GM23338 (cell line): ENCODE measurements around the gene PVALB.

ENCODE experiments used
- CREB1 ChIP-seq: fragments of 250-450 bp; sonication (Bioruptor Pico); IDR thresholded peaks from 2 replicates; pipeline ENCODE4 v1.5.0; 2020; ENCODE audit warnings: low read depth, mild to moderate bottlenecking, moderate library complexity
- EZH2 ChIP-seq: fragments of 200-600 bp; sonication (generic); IDR thresholded peaks from one replicate; pipeline ENCODE4 v1.8.0; 2017; ENCODE audit warnings: antibody characterized with exemption, mild to moderate bottlenecking, low read depth; ENCODE audit not compliant: unreplicated experiment
- EZH2phosphoT487 ChIP-seq: fragments of 200-600 bp; sonication (generic); IDR thresholded peaks from one replicate; pipeline ENCODE4 v1.8.1; 2018; ENCODE audit warnings: antibody characterized with exemption; ENCODE audit not compliant: unreplicated experiment
- POLR2AphosphoS5 ChIP-seq: IDR thresholded peaks from 2 replicates; pipeline ENCODE4 v1.6.1; 2016; ENCODE audit warnings: antibody characterized with exemption, low read depth
- TF ChIP-seq, protein P1 (sequence below), 2 experiments: fragments of 200-600 bp in 1 of 2; sonication (generic) in 1 of 2; conservative IDR thresholded peaks; 2 replicates each; pipeline versions ENCODE4 v1.5.1 to v1.6.1; 2016 to 2017; ENCODE audit warnings: antibody characterized with exemption in 2 of 2, low read depth in 2 of 2, mild to moderate bottlenecking in 2 of 2, moderate library complexity in 1 of 2
- TF ChIP-seq, protein P2 (sequence below): IDR thresholded peaks from 2 replicates; pipeline ENCODE4 v1.6.1; 2016; ENCODE audit warnings: antibody characterized with exemption
- TF ChIP-seq, protein P3 (sequence below): IDR thresholded peaks from one replicate; pipeline ENCODE4 v1.6.1; 2018; ENCODE audit warnings: antibody characterized with exemption; ENCODE audit not compliant: unreplicated experiment

DNA sequence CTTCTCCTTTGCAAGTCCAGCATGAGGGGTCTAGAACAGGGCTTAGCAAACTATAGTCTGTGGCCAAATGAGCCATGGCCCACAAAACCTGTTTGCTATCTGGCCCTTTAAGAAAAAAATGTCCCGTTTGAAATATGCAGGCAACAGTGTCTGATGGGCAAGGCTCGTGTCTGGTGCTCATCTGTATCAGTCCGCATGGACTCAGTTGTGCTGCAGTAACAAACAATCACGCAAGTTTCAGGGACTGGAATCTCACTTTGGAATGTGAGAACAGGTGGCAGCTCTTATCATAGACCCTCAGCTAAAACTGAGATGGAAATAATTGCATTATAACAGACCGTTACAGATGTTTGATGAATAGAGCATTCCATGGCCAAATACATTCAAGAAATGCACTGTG, 19.1 kb upstream of the PVALB start:
- TF ChIP-seq, protein P1, sequence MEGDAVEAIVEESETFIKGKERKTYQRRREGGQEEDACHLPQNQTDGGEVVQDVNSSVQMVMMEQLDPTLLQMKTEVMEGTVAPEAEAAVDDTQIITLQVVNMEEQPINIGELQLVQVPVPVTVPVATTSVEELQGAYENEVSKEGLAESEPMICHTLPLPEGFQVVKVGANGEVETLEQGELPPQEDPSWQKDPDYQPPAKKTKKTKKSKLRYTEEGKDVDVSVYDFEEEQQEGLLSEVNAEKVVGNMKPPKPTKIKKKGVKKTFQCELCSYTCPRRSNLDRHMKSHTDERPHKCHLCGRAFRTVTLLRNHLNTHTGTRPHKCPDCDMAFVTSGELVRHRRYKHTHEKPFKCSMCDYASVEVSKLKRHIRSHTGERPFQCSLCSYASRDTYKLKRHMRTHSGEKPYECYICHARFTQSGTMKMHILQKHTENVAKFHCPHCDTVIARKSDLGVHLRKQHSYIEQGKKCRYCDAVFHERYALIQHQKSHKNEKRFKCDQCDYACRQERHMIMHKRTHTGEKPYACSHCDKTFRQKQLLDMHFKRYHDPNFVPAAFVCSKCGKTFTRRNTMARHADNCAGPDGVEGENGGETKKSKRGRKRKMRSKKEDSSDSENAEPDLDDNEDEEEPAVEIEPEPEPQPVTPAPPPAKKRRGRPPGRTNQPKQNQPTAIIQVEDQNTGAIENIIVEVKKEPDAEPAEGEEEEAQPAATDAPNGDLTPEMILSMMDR (conservative IDR thresholded peaks at IDR 0.05; ENCODE audit: low read depth in 2 of 2), result no peak
- TF ChIP-seq EZH2 (no peak), POLR2AphosphoS5 (no peak), EZH2phosphoT487 (no peak), CREB1 (no peak)
- TF ChIP-seq, protein P2, sequence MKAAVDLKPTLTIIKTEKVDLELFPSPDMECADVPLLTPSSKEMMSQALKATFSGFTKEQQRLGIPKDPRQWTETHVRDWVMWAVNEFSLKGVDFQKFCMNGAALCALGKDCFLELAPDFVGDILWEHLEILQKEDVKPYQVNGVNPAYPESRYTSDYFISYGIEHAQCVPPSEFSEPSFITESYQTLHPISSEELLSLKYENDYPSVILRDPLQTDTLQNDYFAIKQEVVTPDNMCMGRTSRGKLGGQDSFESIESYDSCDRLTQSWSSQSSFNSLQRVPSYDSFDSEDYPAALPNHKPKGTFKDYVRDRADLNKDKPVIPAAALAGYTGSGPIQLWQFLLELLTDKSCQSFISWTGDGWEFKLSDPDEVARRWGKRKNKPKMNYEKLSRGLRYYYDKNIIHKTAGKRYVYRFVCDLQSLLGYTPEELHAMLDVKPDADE, result no peak
- TF ChIP-seq, protein P3, sequence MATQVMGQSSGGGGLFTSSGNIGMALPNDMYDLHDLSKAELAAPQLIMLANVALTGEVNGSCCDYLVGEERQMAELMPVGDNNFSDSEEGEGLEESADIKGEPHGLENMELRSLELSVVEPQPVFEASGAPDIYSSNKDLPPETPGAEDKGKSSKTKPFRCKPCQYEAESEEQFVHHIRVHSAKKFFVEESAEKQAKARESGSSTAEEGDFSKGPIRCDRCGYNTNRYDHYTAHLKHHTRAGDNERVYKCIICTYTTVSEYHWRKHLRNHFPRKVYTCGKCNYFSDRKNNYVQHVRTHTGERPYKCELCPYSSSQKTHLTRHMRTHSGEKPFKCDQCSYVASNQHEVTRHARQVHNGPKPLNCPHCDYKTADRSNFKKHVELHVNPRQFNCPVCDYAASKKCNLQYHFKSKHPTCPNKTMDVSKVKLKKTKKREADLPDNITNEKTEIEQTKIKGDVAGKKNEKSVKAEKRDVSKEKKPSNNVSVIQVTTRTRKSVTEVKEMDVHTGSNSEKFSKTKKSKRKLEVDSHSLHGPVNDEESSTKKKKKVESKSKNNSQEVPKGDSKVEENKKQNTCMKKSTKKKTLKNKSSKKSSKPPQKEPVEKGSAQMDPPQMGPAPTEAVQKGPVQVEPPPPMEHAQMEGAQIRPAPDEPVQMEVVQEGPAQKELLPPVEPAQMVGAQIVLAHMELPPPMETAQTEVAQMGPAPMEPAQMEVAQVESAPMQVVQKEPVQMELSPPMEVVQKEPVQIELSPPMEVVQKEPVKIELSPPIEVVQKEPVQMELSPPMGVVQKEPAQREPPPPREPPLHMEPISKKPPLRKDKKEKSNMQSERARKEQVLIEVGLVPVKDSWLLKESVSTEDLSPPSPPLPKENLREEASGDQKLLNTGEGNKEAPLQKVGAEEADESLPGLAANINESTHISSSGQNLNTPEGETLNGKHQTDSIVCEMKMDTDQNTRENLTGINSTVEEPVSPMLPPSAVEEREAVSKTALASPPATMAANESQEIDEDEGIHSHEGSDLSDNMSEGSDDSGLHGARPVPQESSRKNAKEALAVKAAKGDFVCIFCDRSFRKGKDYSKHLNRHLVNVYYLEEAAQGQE, result no peak
